Measurements from ENCODE around the gene WNT7B.

GRCh38 chr22:45887202-45888131 is 89.5 kb downstream of the WNT7B start:
- TF ChIP-seq POLR2A (IDR thresholded peaks at IDR 0.05; ENCODE audit: low read length): no peak
- TF ChIP-seq GATA1 (IDR thresholded peaks at IDR 0.05; ENCODE audit: low read depth, low read length): no peak
